Endothelial cell of umbilical vein (primary cell): Measurements from ENCODE around the gene ZNF385D. TPM values are rescaled to one million over a fixed set of nuclear protein-coding genes. Genes with fewer than 3 reads are reported as not detected.

Experiments used
- BruUV-seq: library from RNA; stranded (reverse); fragments of 400-500 nt; replicated peaks from 2 replicates; lab custom pipeline; 2021; lab: Mats Ljungman, UMichigan
- CTCF ChIA-PET: fragments of 300-600, 350-600 bp; sonication (Branson Sonifier 250); formaldehyde crosslinking; loops from one replicate; lab custom pipeline; 2021; ENCODE audit warnings: antibody characterized with exemption, inconsistent platforms; lab: Charles Lee
- POLR2A ChIA-PET: fragments of 300-600, 350-600 bp; sonication (Branson Sonifier 250); formaldehyde crosslinking; loops from one replicate; lab custom pipeline; 2021; ENCODE audit warnings: antibody characterized with exemption, inconsistent platforms; lab: Charles Lee
- DNase-seq: peaks from one replicate; pipeline ENCODE4 v3.0.0-alpha.2; 2011; ENCODE audit warnings: low read depth, low spot score
- FAIRE-seq: peaks from 2 replicates; lab custom pipeline; 2011; peaks lifted over from hg19 to GRCh38; lab: Jason Lieb, UNC
- H2AFZ ChIP-seq: 2 replicates; pipeline ENCODE4 v1.6.0; 2012; ENCODE audit warnings: low read depth, low read length, control low read depth, inconsistent platforms
- H3K27ac ChIP-seq: 2 replicates; pipeline ENCODE4 v1.5.1; 2011; ENCODE audit warnings: low read depth, mild to moderate bottlenecking, control low read depth, low read length, moderate library complexity; ENCODE audit not compliant: insufficient read depth
- H3K27me3 ChIP-seq, 2 experiments: 2 replicates each; pipeline versions ENCODE4 v1.6.0 to v1.6.1; 2011; ENCODE audit warnings: low read length in 2 of 2, mixed read lengths in 1 of 2; ENCODE audit not compliant: control insufficient read depth in 2 of 2, insufficient read depth in 2 of 2
- H3K36me3 ChIP-seq, 2 experiments: 2 replicates in 1 of 2; 3 replicates in 1 of 2; pipeline ENCODE4 v1.5.1; 2011; ENCODE audit warnings: low read length in 2 of 2, mild to moderate bottlenecking in 1 of 2, moderate library complexity in 1 of 2; ENCODE audit not compliant: control insufficient read depth in 2 of 2, insufficient read depth in 2 of 2; ENCODE audit errors: extremely low read depth in 1 of 2
- H3K4me1 ChIP-seq: 3 replicates; pipeline ENCODE4 v1.5.1; 2011; ENCODE audit warnings: mild to moderate bottlenecking, low read length; ENCODE audit not compliant: control insufficient read depth, insufficient read depth; ENCODE audit errors: extremely low read depth
- H3K4me2 ChIP-seq: 2 replicates; pipeline ENCODE4 v1.6.1; 2011; ENCODE audit warnings: low read length, control low read depth, mixed read lengths; ENCODE audit not compliant: insufficient read depth
- H3K4me3 ChIP-seq, 3 experiments: fragments of 200-600 bp in 1 of 3; sonication (generic), shearing (Covaris generic) in 1 of 3; replicated peaks in 1 of 3; 2 replicates each; pipeline ENCODE4 v1.5.1; 2011 to 2016; ENCODE audit warnings: control low read depth in 3 of 3, low read length in 3 of 3, mild to moderate bottlenecking in 2 of 3, inconsistent platforms in 1 of 3, low read depth in 1 of 3, moderate library complexity in 1 of 3; ENCODE audit not compliant: insufficient read depth in 1 of 3
- H3K79me2 ChIP-seq: 2 replicates; pipeline ENCODE4 v1.6.0; 2012; ENCODE audit warnings: low read length, inconsistent platforms; ENCODE audit not compliant: control insufficient read depth, insufficient read depth
- H3K9ac ChIP-seq: replicated peaks from 2 replicates; pipeline ENCODE3; 2011; ENCODE audit warnings: low read length, control low read depth; ENCODE audit not compliant: insufficient read depth; ENCODE audit errors: extremely low read depth
- H3K9me1 ChIP-seq: replicated peaks from 3 replicates; pipeline ENCODE4 v1.6.0; 2011; ENCODE audit warnings: mild to moderate bottlenecking, low read length; ENCODE audit not compliant: control insufficient read depth, insufficient read depth; ENCODE audit errors: extremely low read depth
- H3K9me3 ChIP-seq: replicated peaks from 2 replicates; pipeline ENCODE4 v1.5.1; 2012; ENCODE audit warnings: low read length, inconsistent platforms; ENCODE audit not compliant: control insufficient read depth, insufficient read depth
- H4K20me1 ChIP-seq: replicated peaks from 2 replicates; pipeline ENCODE3; 2011; ENCODE audit warnings: mild to moderate bottlenecking, low read length; ENCODE audit not compliant: control insufficient read depth, insufficient read depth; ENCODE audit errors: extremely low read depth
- EZH2 ChIP-seq: IDR thresholded peaks from 2 replicates; pipeline ENCODE4 v1.6.1; 2012; ENCODE audit warnings: borderline replicate concordance, low read depth, mild to moderate bottlenecking, moderate library complexity, low read length, inconsistent platforms; ENCODE audit not compliant: severe bottlenecking
- FOS ChIP-seq: IDR thresholded peaks from 2 replicates; pipeline ENCODE4 v1.6.1; 2011; ENCODE audit warnings: mild to moderate bottlenecking, low read length, moderate library complexity, borderline replicate concordance; ENCODE audit not compliant: insufficient read depth
- GATA2 ChIP-seq: IDR thresholded peaks from 2 replicates; pipeline ENCODE4 v1.7.0; 2011; ENCODE audit warnings: low read depth, mild to moderate bottlenecking, moderate library complexity, mixed read lengths, low read length; ENCODE audit not compliant: insufficient read length, insufficient read depth
- JUN ChIP-seq: IDR thresholded peaks from 2 replicates; pipeline ENCODE4 v1.6.1; 2011; ENCODE audit warnings: borderline replicate concordance, low read depth; ENCODE audit not compliant: insufficient read length, insufficient read depth
- MYC ChIP-seq: IDR thresholded peaks from one replicate; pipeline ENCODE4 v1.6.1; 2011; ENCODE audit warnings: mild to moderate bottlenecking, low read depth, low read length
- POLR2A ChIP-seq: IDR thresholded peaks from 2 replicates; pipeline ENCODE4 v1.6.1; 2012; ENCODE audit warnings: low read depth, mild to moderate bottlenecking, control low read depth, low read length
- POLR2AphosphoS5 ChIP-seq: IDR thresholded peaks from 2 replicates; pipeline ENCODE4 v1.6.1; 2012; ENCODE audit warnings: low read depth, mild to moderate bottlenecking, control low read depth, low read length, moderate library complexity; ENCODE audit not compliant: insufficient read depth
- dilution Hi-C: fragments of 300-500 bp; cut with MboI; formaldehyde crosslinking; loops from one replicate; pipeline ENCODE4 v1.15.0; 2019; ENCODE audit warnings: low sequenced_read_pairs; ENCODE audit not compliant: extremely low pct_ligation_motif_present
- intact Hi-C: fragments of 100-400 bp; cut with micrococcal nuclease; formaldehyde crosslinking; loops from one replicate; pipeline ENCODE4 v1.10.0; 2022
- polyA plus RNA-seq, 4 experiments: library from polyadenylated mRNA; depleted of rRNA in 3 of 4; stranded (reverse) in 3 of 4; unstranded in 1 of 4; fragments of >200 nt; gene quantifications; 2 replicates each; pipeline versions ENCODE4 v1.2.1 to v1.2.3, GENCODE V29; 2011 to 2012; ENCODE audit warnings: missing spikeins in 1 of 4
- total RNA-seq: library from RNA; stranded (reverse); gene quantifications from 2 replicates; pipeline ENCODE4 v1.2.3, GENCODE V29; 2021
- TF ChIP-seq, protein P1 (sequence below), 2 donors: IDR thresholded peaks; 1 replicate in 1 of 2; 2 replicates in 1 of 2; pipeline ENCODE4 v1.5.1; 2011; ENCODE audit warnings: low read length in 2 of 2, mild to moderate bottlenecking in 2 of 2, moderate library complexity in 2 of 2, control low read depth in 1 of 2, inconsistent platforms in 1 of 2, low read depth in 1 of 2; ENCODE audit not compliant: insufficient read depth in 1 of 2; ENCODE audit errors: extremely low read depth in 1 of 2
- TF ChIP-seq, protein P2 (sequence below): IDR thresholded peaks from 2 replicates; pipeline ENCODE4 v1.6.1; 2011; ENCODE audit not compliant: insufficient read depth, insufficient read length

Gene ZNF385D
- total and polyA plus RNA-seq, 2 donors (not counting 3 experiments of a cell fraction or from before 2014, with no cell fraction given): not detected

- Histone ChIP-seq H3K27me3 (no peaks in the 10 kb centered on the region), H3K9me3 (no peaks in the 10 kb centered on the region), H3K36me3 (no peaks in the 10 kb centered on the region), H2AFZ (no peak overlapping the region), H3K9me1 (no peaks in the 10 kb centered on the region), H3K79me2 (no peaks in the 10 kb centered on the region), H3K4me1 (no peaks in the 10 kb centered on the region), H3K27ac (no peak overlapping the region), H3K4me2 (no peak overlapping the region), H3K4me3 (no peak overlapping the region), H4K20me1 (no peaks in the 10 kb centered on the region), H3K9ac (no peak overlapping the region)
- CTCF ChIA-PET: interaction anchor here (1.0 kb wide), 1 partner anchor 9 kb away, joined by 3 read pairs; no protein-coding TSS in a partner anchor
- TF ChIP-seq FOS: no peak
- FAIRE-seq (no peak), DNase-seq (no peak)
- POLR2A ChIA-PET: no interaction called here
- dilution Hi-C loops: no loop called here
- intact Hi-C loops: no loop called here
- no TSS peak for BruUV-seq
Observed at GRCh38 chr3:21682206-21682605, 68.8 kb downstream of the ZNF385D start.

GRCh38 chr3:21673393-21673792 lies 77.6 kb downstream of the ZNF385D start:
- Histone ChIP-seq H3K4me1 (peaks cover 22% of the 10 kb centered on the region), H4K20me1 (no peaks in the 10 kb centered on the region), H2AFZ (no peak overlapping the region), H3K9ac (no peak overlapping the region), H3K27me3 (no peaks in the 10 kb centered on the region), H3K9me3 (no peaks in the 10 kb centered on the region), H3K4me3 (no peak overlapping the region), H3K27ac (no peak overlapping the region), H3K36me3 (no peaks in the 10 kb centered on the region), H3K9me1 (no peaks in the 10 kb centered on the region), H3K4me2 (no peak overlapping the region), H3K79me2 (no peaks in the 10 kb centered on the region)
- intact Hi-C loops (loop anchor here (5.0 kb wide), 2 partner anchors 79 to 1726 kb away; partner anchors contain the start of genes RAB5A and ZNF385D), dilution Hi-C loops (no loop called here)
- POLR2A ChIA-PET: no interaction called here
- BruUV-seq: no TSS peak
- FAIRE-seq (no peak), DNase-seq (no peak)
- TF ChIP-seq POLR2AphosphoS5 (no peak), MYC (no peak), FOS (no peak), GATA2 (no peak), EZH2 (no peak), POLR2A (no peak), JUN (no peak)
- TF ChIP-seq, protein P1, sequence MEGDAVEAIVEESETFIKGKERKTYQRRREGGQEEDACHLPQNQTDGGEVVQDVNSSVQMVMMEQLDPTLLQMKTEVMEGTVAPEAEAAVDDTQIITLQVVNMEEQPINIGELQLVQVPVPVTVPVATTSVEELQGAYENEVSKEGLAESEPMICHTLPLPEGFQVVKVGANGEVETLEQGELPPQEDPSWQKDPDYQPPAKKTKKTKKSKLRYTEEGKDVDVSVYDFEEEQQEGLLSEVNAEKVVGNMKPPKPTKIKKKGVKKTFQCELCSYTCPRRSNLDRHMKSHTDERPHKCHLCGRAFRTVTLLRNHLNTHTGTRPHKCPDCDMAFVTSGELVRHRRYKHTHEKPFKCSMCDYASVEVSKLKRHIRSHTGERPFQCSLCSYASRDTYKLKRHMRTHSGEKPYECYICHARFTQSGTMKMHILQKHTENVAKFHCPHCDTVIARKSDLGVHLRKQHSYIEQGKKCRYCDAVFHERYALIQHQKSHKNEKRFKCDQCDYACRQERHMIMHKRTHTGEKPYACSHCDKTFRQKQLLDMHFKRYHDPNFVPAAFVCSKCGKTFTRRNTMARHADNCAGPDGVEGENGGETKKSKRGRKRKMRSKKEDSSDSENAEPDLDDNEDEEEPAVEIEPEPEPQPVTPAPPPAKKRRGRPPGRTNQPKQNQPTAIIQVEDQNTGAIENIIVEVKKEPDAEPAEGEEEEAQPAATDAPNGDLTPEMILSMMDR (IDR thresholded peaks at IDR 0.05; ENCODE audit: extremely low read depth in 1 of 2, insufficient read depth in 1 of 2, low read depth in 1 of 2, low read length in 2 of 2): no peak
- TF ChIP-seq, protein P2, sequence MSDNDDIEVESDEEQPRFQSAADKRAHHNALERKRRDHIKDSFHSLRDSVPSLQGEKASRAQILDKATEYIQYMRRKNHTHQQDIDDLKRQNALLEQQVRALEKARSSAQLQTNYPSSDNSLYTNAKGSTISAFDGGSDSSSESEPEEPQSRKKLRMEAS: no peak
- CTCF ChIA-PET: no interaction called here
